ENCODE measurements around the gene SHISAL1.

GRCh38 chr22:44210722-44211121 lies 102.0 kb downstream of the SHISAL1 start:
- TF ChIP-seq EP300 (IDR thresholded peaks at IDR 0.05): no peak
- TF ChIP-seq, protein P1, sequence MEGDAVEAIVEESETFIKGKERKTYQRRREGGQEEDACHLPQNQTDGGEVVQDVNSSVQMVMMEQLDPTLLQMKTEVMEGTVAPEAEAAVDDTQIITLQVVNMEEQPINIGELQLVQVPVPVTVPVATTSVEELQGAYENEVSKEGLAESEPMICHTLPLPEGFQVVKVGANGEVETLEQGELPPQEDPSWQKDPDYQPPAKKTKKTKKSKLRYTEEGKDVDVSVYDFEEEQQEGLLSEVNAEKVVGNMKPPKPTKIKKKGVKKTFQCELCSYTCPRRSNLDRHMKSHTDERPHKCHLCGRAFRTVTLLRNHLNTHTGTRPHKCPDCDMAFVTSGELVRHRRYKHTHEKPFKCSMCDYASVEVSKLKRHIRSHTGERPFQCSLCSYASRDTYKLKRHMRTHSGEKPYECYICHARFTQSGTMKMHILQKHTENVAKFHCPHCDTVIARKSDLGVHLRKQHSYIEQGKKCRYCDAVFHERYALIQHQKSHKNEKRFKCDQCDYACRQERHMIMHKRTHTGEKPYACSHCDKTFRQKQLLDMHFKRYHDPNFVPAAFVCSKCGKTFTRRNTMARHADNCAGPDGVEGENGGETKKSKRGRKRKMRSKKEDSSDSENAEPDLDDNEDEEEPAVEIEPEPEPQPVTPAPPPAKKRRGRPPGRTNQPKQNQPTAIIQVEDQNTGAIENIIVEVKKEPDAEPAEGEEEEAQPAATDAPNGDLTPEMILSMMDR (IDR thresholded peaks at IDR 0.05): no peak
- no peak for TF ChIP-seq POLR2AphosphoS5 (IDR thresholded peaks at IDR 0.05)
- TF ChIP-seq POLR2A (IDR thresholded peaks at IDR 0.05): no peak
